Liver (tissue), 3 donors: ENCODE data around the gene AMBRA1.

Experiments used
- FOXA1 ChIP-seq: IDR thresholded peaks from 2 replicates; pipeline ENCODE4 v1.6.1; 2016; ENCODE audit warnings: antibody characterized with exemption
- FOXA2 ChIP-seq: IDR thresholded peaks from 2 replicates; pipeline ENCODE4 v1.6.1; 2016; ENCODE audit warnings: antibody characterized with exemption
- GABPA ChIP-seq, 2 donors: IDR thresholded peaks in 1 of 2; conservative IDR thresholded peaks in 1 of 2; 2 replicates each; pipeline ENCODE4 v1.6.1; 2016; ENCODE audit warnings: antibody characterized with exemption in 2 of 2, mild to moderate bottlenecking in 1 of 2, moderate library complexity in 1 of 2
- HNF4A ChIP-seq, 2 donors: conservative IDR thresholded peaks; 2 replicates each; pipeline ENCODE4 v1.6.1; 2016; ENCODE audit warnings: antibody characterized with exemption in 2 of 2, mild to moderate bottlenecking in 2 of 2
- JUND ChIP-seq, 2 donors: IDR thresholded peaks; 2 replicates each; pipeline ENCODE4 v1.6.1; 2016; ENCODE audit warnings: antibody characterized with exemption in 2 of 2
- RAD21 ChIP-seq, 2 donors: IDR thresholded peaks; 2 replicates each; pipeline ENCODE4 v1.6.1; 2016; ENCODE audit warnings: antibody characterized with exemption in 2 of 2, mild to moderate bottlenecking in 2 of 2
- RXRA ChIP-seq, 2 donors: IDR thresholded peaks; 2 replicates each; pipeline ENCODE4 v1.6.1; 2017 to 2018; ENCODE audit warnings: antibody characterized with exemption in 2 of 2, mild to moderate bottlenecking in 1 of 2
- SP1 ChIP-seq: IDR thresholded peaks from 2 replicates; pipeline ENCODE4 v1.6.1; 2018; ENCODE audit warnings: antibody characterized with exemption, mild to moderate bottlenecking
- TAF1 ChIP-seq: conservative IDR thresholded peaks from 2 replicates; pipeline ENCODE4 v1.6.1; 2016; ENCODE audit warnings: antibody characterized with exemption, mild to moderate bottlenecking
- YY1 ChIP-seq: IDR thresholded peaks from 2 replicates; pipeline ENCODE4 v1.6.1; 2016; ENCODE audit warnings: antibody characterized with exemption, mild to moderate bottlenecking
- TF ChIP-seq, protein P1 (sequence below): fragments of 150-350 bp; IDR thresholded peaks from 2 replicates; pipeline ENCODE4 v1.5.1; 2017; ENCODE audit warnings: improper control_type of control experiment, low read depth, low read length; ENCODE audit not compliant: missing input control
- TF ChIP-seq, protein P2 (sequence below): IDR thresholded peaks from 2 replicates; pipeline ENCODE4 v1.6.1; 2016; ENCODE audit warnings: antibody characterized with exemption, mild to moderate bottlenecking
- TF ChIP-seq, protein P3 (sequence below): IDR thresholded peaks from 2 replicates; pipeline ENCODE4 v1.6.1; 2016; ENCODE audit warnings: antibody characterized with exemption
- TF ChIP-seq, protein P4 (sequence below): IDR thresholded peaks from 2 replicates; pipeline ENCODE4 v1.6.1; 2016; ENCODE audit warnings: antibody characterized with exemption
- donor health status: healthy.
- donor health status: healthy.

DNA sequence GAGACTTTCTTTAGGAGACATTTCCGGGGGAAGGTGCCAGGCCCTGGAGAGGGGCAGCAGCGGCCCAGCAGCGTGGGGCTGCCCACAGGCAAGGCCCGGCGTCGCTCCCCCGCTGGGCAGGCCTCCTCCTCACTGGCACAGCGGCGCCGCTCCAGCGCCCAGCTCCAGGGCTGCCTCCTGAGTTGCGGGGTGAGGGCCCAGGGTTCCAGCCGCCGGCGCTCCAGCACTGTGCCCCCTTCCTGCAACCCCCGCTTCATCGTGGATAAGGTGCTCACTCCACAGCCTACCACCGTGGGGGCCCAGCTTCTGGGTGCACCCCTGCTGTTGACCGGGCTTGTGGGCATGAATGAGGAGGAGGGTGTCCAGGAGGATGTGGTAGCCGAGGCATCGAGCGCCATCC is 227.6 kb downstream of the AMBRA1 start:
- TF ChIP-seq, protein P1, sequence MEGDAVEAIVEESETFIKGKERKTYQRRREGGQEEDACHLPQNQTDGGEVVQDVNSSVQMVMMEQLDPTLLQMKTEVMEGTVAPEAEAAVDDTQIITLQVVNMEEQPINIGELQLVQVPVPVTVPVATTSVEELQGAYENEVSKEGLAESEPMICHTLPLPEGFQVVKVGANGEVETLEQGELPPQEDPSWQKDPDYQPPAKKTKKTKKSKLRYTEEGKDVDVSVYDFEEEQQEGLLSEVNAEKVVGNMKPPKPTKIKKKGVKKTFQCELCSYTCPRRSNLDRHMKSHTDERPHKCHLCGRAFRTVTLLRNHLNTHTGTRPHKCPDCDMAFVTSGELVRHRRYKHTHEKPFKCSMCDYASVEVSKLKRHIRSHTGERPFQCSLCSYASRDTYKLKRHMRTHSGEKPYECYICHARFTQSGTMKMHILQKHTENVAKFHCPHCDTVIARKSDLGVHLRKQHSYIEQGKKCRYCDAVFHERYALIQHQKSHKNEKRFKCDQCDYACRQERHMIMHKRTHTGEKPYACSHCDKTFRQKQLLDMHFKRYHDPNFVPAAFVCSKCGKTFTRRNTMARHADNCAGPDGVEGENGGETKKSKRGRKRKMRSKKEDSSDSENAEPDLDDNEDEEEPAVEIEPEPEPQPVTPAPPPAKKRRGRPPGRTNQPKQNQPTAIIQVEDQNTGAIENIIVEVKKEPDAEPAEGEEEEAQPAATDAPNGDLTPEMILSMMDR, result no peak
- TF ChIP-seq, protein P2, sequence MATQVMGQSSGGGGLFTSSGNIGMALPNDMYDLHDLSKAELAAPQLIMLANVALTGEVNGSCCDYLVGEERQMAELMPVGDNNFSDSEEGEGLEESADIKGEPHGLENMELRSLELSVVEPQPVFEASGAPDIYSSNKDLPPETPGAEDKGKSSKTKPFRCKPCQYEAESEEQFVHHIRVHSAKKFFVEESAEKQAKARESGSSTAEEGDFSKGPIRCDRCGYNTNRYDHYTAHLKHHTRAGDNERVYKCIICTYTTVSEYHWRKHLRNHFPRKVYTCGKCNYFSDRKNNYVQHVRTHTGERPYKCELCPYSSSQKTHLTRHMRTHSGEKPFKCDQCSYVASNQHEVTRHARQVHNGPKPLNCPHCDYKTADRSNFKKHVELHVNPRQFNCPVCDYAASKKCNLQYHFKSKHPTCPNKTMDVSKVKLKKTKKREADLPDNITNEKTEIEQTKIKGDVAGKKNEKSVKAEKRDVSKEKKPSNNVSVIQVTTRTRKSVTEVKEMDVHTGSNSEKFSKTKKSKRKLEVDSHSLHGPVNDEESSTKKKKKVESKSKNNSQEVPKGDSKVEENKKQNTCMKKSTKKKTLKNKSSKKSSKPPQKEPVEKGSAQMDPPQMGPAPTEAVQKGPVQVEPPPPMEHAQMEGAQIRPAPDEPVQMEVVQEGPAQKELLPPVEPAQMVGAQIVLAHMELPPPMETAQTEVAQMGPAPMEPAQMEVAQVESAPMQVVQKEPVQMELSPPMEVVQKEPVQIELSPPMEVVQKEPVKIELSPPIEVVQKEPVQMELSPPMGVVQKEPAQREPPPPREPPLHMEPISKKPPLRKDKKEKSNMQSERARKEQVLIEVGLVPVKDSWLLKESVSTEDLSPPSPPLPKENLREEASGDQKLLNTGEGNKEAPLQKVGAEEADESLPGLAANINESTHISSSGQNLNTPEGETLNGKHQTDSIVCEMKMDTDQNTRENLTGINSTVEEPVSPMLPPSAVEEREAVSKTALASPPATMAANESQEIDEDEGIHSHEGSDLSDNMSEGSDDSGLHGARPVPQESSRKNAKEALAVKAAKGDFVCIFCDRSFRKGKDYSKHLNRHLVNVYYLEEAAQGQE, result no peak
- TF ChIP-seq FOXA1, result no peak
- TF ChIP-seq TAF1, result no peak
- TF ChIP-seq RAD21 (IDR thresholded peaks at IDR 0.05), result no peak
- TF ChIP-seq YY1, result no peak
- TF ChIP-seq, protein P3, sequence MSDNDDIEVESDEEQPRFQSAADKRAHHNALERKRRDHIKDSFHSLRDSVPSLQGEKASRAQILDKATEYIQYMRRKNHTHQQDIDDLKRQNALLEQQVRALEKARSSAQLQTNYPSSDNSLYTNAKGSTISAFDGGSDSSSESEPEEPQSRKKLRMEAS, result no peak
- no peak for TF ChIP-seq GABPA (IDR thresholded peaks at IDR 0.05 in 1 of 2, conservative IDR thresholded peaks at IDR 0.05 in 1 of 2)
- TF ChIP-seq HNF4A (conservative IDR thresholded peaks at IDR 0.05), result no peak
- no peak for TF ChIP-seq RXRA (IDR thresholded peaks at IDR 0.05)
- no peak for TF ChIP-seq SP1
- TF ChIP-seq JUND (IDR thresholded peaks at IDR 0.05), result no peak
- TF ChIP-seq FOXA2, result no peak
- TF ChIP-seq, protein P4, sequence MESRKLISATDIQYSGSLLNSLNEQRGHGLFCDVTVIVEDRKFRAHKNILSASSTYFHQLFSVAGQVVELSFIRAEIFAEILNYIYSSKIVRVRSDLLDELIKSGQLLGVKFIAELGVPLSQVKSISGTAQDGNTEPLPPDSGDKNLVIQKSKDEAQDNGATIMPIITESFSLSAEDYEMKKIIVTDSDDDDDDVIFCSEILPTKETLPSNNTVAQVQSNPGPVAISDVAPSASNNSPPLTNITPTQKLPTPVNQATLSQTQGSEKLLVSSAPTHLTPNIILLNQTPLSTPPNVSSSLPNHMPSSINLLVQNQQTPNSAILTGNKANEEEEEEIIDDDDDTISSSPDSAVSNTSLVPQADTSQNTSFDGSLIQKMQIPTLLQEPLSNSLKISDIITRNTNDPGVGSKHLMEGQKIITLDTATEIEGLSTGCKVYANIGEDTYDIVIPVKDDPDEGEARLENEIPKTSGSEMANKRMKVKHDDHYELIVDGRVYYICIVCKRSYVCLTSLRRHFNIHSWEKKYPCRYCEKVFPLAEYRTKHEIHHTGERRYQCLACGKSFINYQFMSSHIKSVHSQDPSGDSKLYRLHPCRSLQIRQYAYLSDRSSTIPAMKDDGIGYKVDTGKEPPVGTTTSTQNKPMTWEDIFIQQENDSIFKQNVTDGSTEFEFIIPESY, result no peak
